Amygdala (tissue), 56 donors: ENCODE results near the gene ZNF507.

ENCODE experiments used
- DNase-seq, 56 donors: peaks; one replicate each; lab custom pipeline; 2025; lab: John Stamatoyannopoulos, UW

Gene ZNF507

GRCh38 chr19:32337084-32337808 lies 8.2 kb upstream of the ZNF507 start:
- peak in 1 of 56 donors; percentile 4 for DNase-seq

GRCh38 chr19:32339423-32339822 lies 6.0 kb upstream of the ZNF507 start:
- no peak for DNase-seq

- DNase-seq: peak in 46 of 56 donors; percentile 7 to 85 (median 38)
Observed at GRCh38 chr19:32339988-32340874, 5.2 kb upstream of the ZNF507 start.

- DNase-seq: no peak
Observed at GRCh38 chr19:32342695-32343094, 2.7 kb upstream of the ZNF507 start.

- DNase-seq: no peak
Observed at GRCh38 chr19:32343550-32344262, 1.7 kb upstream of the ZNF507 start.

GRCh38 chr19:32346901-32347300 lies 1.5 kb downstream of the ZNF507 start:
- no peak for DNase-seq

- DNase-seq: no peak
Observed at GRCh38 chr19:32347573-32347972, 2.2 kb downstream of the ZNF507 start.

- DNase-seq: no peak
Observed at GRCh38 chr19:32349051-32349450, 3.6 kb downstream of the ZNF507 start.

- DNase-seq: no peak
Observed at GRCh38 chr19:32349724-32350470, 4.5 kb downstream of the ZNF507 start.

GRCh38 chr19:32350471-32350865 lies 5.1 kb downstream of the ZNF507 start:
- DNase-seq: no peak

GRCh38 chr19:32350987-32351348 lies 5.6 kb downstream of the ZNF507 start:
- DNase-seq: no peak

GRCh38 chr19:32352241-32352630 lies 6.8 kb downstream of the ZNF507 start:
- no peak for DNase-seq

GRCh38 chr19:32354345-32354744 lies 8.9 kb downstream of the ZNF507 start:
- DNase-seq: no peak

- DNase-seq: no peak
Observed at GRCh38 chr19:32355309-32355708, 9.9 kb downstream of the ZNF507 start.

- DNase-seq: no peak
Observed at GRCh38 chr19:32357720-32358119, 12.3 kb downstream of the ZNF507 start.

GRCh38 chr19:32358321-32358720 lies 12.9 kb downstream of the ZNF507 start:
- DNase-seq: no peak

GRCh38 chr19:32359581-32359980 lies 14.2 kb downstream of the ZNF507 start:
- DNase-seq: no peak

GRCh38 chr19:32361574-32362317 lies 16.3 kb downstream of the ZNF507 start:
- no peak for DNase-seq

- no peak for DNase-seq
Observed at GRCh38 chr19:32362318-32362691, 16.9 kb downstream of the ZNF507 start.

GRCh38 chr19:32363175-32363574 lies 17.8 kb downstream of the ZNF507 start:
- no peak for DNase-seq
